GM19023 (cell line): ENCODE data around the gene ANO10.

Experiments
- ATAC-seq: cut with Tn5 transposase; IDR thresholded peaks from one replicate; pipeline ENCODE4 v1.9.1; 2021; ENCODE audit warnings: mild to moderate bottlenecking, moderate library complexity; ENCODE audit not compliant: unreplicated experiment

ANO10 gene

GRCh38 chr3:43353923-43354670 lies 267.7 kb downstream of the ANO10 start:
- ATAC-seq = no peak

GRCh38 chr3:43353393-43353792 lies 268.4 kb downstream of the ANO10 start:
- no peak for ATAC-seq

GRCh38 chr3:43349716-43350115 lies 272.1 kb downstream of the ANO10 start:
- ATAC-seq = no peak

- no peak for ATAC-seq
Observed at GRCh38 chr3:43348852-43349574, 272.8 kb downstream of the ANO10 start.

GRCh38 chr3:43348350-43348749 lies 273.5 kb downstream of the ANO10 start:
- no peak for ATAC-seq

GRCh38 chr3:43347774-43348173 lies 274.0 kb downstream of the ANO10 start:
- ATAC-seq = no peak

GRCh38 chr3:43346978-43347749 lies 274.6 kb downstream of the ANO10 start:
- ATAC-seq = no peak

- no peak for ATAC-seq
Observed at GRCh38 chr3:43345877-43346276, 275.9 kb downstream of the ANO10 start.

- ATAC-seq = no peak
Observed at GRCh38 chr3:43345246-43345645, 276.6 kb downstream of the ANO10 start.

- ATAC-seq = no peak
Observed at GRCh38 chr3:43344520-43344919, 277.3 kb downstream of the ANO10 start.

- ATAC-seq = no peak
Observed at GRCh38 chr3:43343815-43344214, 278.0 kb downstream of the ANO10 start.

GRCh38 chr3:43343185-43343584 lies 278.6 kb downstream of the ANO10 start:
- ATAC-seq = no peak

- no peak for ATAC-seq
Observed at GRCh38 chr3:43341788-43342187, 280.0 kb downstream of the ANO10 start.

GRCh38 chr3:43340403-43340802 lies 281.4 kb downstream of the ANO10 start:
- no peak for ATAC-seq

- no peak for ATAC-seq
Observed at GRCh38 chr3:43338295-43338694, 283.5 kb downstream of the ANO10 start.

- ATAC-seq = no peak
Observed at GRCh38 chr3:43335799-43336198, 286.0 kb downstream of the ANO10 start.

- ATAC-seq = no peak
Observed at GRCh38 chr3:43334976-43335375, 286.8 kb downstream of the ANO10 start.

GRCh38 chr3:43331381-43331780 lies 290.4 kb downstream of the ANO10 start:
- ATAC-seq = no peak

GRCh38 chr3:43330981-43331380 lies 290.8 kb downstream of the ANO10 start:
- ATAC-seq = no peak

GRCh38 chr3:43328653-43329052 lies 293.2 kb downstream of the ANO10 start:
- no peak for ATAC-seq

GRCh38 chr3:43327582-43327979 lies 294.2 kb downstream of the ANO10 start:
- ATAC-seq = no peak
